Fibroblast of the aortic adventitia (primary cell): Measurements from ENCODE around the gene FAM170A. TPM values are rescaled to one million over a fixed set of nuclear protein-coding genes. Genes with fewer than 3 reads are reported as not detected.

ENCODE experiments used
- DNase-seq: peaks from one replicate; pipeline ENCODE4 v3.0.0-alpha.2; 2010; ENCODE audit warnings: low read depth
- H3K4me3 ChIP-seq: 2 replicates; pipeline ENCODE4 v1.5.1; 2011; ENCODE audit warnings: low read depth, mild to moderate bottlenecking, control low read depth, low read length, moderate library complexity
- CTCF ChIP-seq: IDR thresholded peaks from 2 replicates; pipeline ENCODE4 v1.5.1; 2011; ENCODE audit warnings: mild to moderate bottlenecking, low read length, control low read depth, inconsistent platforms; ENCODE audit not compliant: insufficient read depth
- total RNA-seq: library from RNA; depleted of rRNA; stranded (reverse); fragments of >200 nt; gene quantifications from 2 replicates; pipeline ENCODE4 v1.2.3, GENCODE V29; 2012; ENCODE audit warnings: low replicate concordance

The FAM170A gene
- total RNA-seq, result not detected in 2 replicates

GRCh38 chr5:119629339-119629738 is at the start of gene FAM170A:
TSS of gene FAM170A (plus strand) at chr5:119629558. CDS start at chr5:119629769, 211 bp downstream.
- DNase-seq, result no peak
- H3K4me3 ChIP-seq, result no peak within 1 kb of the TSS
- TF ChIP-seq CTCF, result no peak

GRCh38 chr5:119582987-119583386 is 46.4 kb upstream of the FAM170A start:
- TF ChIP-seq CTCF, result no peak
- H3K4me3 ChIP-seq, result no peak overlapping the region
- no peak for DNase-seq

GRCh38 chr5:119583684-119584083 is 45.7 kb upstream of the FAM170A start:
- no peak for DNase-seq
- TF ChIP-seq CTCF, result no peak
- no peak overlapping the region for H3K4me3 ChIP-seq

- no peak for DNase-seq
- TF ChIP-seq CTCF, result no peak
Measured at GRCh38 chr5:119596046-119596445, 33.3 kb upstream of the FAM170A start.

GRCh38 chr5:119597728-119598298 is 31.5 kb upstream of the FAM170A start:
- no peak for DNase-seq
- TF ChIP-seq CTCF, result no peak
- H3K4me3 ChIP-seq, result no peak overlapping the region

More at GRCh38 chr5:119596046-119596445, 33.3 kb upstream of the FAM170A start:
- no peak overlapping the region for H3K4me3 ChIP-seq

- no peak overlapping the region for H3K4me3 ChIP-seq
- TF ChIP-seq CTCF, result no peak
- DNase-seq, result no peak
Measured at GRCh38 chr5:119613937-119614336, 15.4 kb upstream of the FAM170A start.

- no peak for DNase-seq
- TF ChIP-seq CTCF, result no peak
- H3K4me3 ChIP-seq, result no peak overlapping the region
Measured at GRCh38 chr5:119614838-119615237, 14.5 kb upstream of the FAM170A start.
